Kidney (tissue), 14 donors: Measurements from ENCODE around the gene OR51E1. TPM values are rescaled to one million over a fixed set of nuclear protein-coding genes. Genes with fewer than 3 reads are reported as not detected.

Experiments
- DNase-seq, 5 donors: peaks; one replicate each; pipeline ENCODE4 v3.0.0-alpha.2; 2013 to 2020
- FAIRE-seq: peaks from 2 replicates; lab custom pipeline; 2012; peaks lifted over from hg19 to GRCh38; lab: Jason Lieb, UNC
- H3K27ac ChIP-seq, 2 donors: one replicate each; pipeline ENCODE4 v1.7.0; 2013; ENCODE audit warnings: low read depth in 2 of 2, low read length in 2 of 2, inconsistent platforms in 1 of 2
- H3K27me3 ChIP-seq: one replicate; pipeline ENCODE4 v1.7.1; 2013; ENCODE audit warnings: low read length, inconsistent platforms; ENCODE audit not compliant: control insufficient read depth, insufficient read depth
- H3K36me3 ChIP-seq, 3 donors: one replicate each; pipeline versions ENCODE4 v1.7.0 to v1.7.1; 2013; ENCODE audit warnings: low read length in 3 of 3, control low read depth in 1 of 3, inconsistent platforms in 1 of 3; ENCODE audit not compliant: insufficient read depth in 3 of 3, control insufficient read depth in 2 of 3
- H3K4me1 ChIP-seq, 3 donors: one replicate each; pipeline versions ENCODE4 v1.7.0 to v1.7.1; 2013; ENCODE audit warnings: low read length in 3 of 3, inconsistent platforms in 1 of 3, low read depth in 1 of 3; ENCODE audit not compliant: control insufficient read depth in 2 of 3, insufficient read depth in 2 of 3
- H3K4me3 ChIP-seq, 3 donors: one replicate each; pipeline versions ENCODE4 v1.7.0 to v1.8.1; 2013; ENCODE audit warnings: low read length in 3 of 3, control low read depth in 1 of 3, inconsistent platforms in 1 of 3
- H3K9ac ChIP-seq, 3 donors: one replicate each; pipeline versions ENCODE4 v1.7.0 to v1.7.1; 2013; ENCODE audit warnings: low read length in 3 of 3, control low read depth in 1 of 3, inconsistent platforms in 1 of 3
- H3K9me3 ChIP-seq, 3 donors: one replicate each; pipeline versions ENCODE4 v1.7.0 to v1.7.1; 2013; ENCODE audit warnings: low read length in 3 of 3, control low read depth in 1 of 3, inconsistent platforms in 1 of 3; ENCODE audit not compliant: control insufficient read depth in 2 of 3, insufficient read depth in 1 of 3
- CTCF ChIP-seq: IDR thresholded peaks from 3 replicates; pipeline ENCODE4 v1.5.1; 2012; ENCODE audit warnings: mild to moderate bottlenecking, moderate library complexity, borderline replicate concordance; ENCODE audit not compliant: insufficient read depth; ENCODE audit errors: extremely low read depth
- intact Hi-C: fragments of 100-400 bp; cut with DNase I; formaldehyde crosslinking; loops from one replicate; pipeline ENCODE4 v1.11.1; 2022
- polyA plus RNA-seq: library from polyadenylated mRNA; stranded (reverse); fragments of 350-450 nt; fragmentation: Illumina TruSeq; extraction: RNeasy Lipid Tissue Mini Kit (QIAGEN cat#74804); gene quantifications from one replicate; pipeline ENCODE4 v1.2.3, GENCODE V29; 2014; ENCODE audit warnings: low read depth, low replicate concordance; ENCODE audit not compliant: insufficient read depth
- total RNA-seq: library from RNA; stranded (reverse); fragmentation: NEBNext Ultra II Directional; extraction: Animal tissue kit (Norgen Biotek cat#: 25700); gene quantifications from one replicate; pipeline ENCODE4 v1.2.1, GENCODE V29; 2021
- donor health status: control.
- donor health status: control.
- donor health status: control.
- donor health status: control.
- donor health status: control.
- donor health status: DM: yes; HTN: yes; CAD: no.
- donor health status: Normal renal cell carcinoma (clear cell type).

The OR51E1 gene
- total and polyA plus RNA-seq, 2 donors from 2014 or later = 1.4 to 1.7 TPM

- H3K36me3 ChIP-seq = no peaks in the 10 kb centered on the region
- H3K9me3 ChIP-seq = no peaks in the 10 kb centered on the region
- FAIRE-seq (no peak), DNase-seq (no peak)
- H3K9ac ChIP-seq = no peak overlapping the region
- intact Hi-C loops = no loop called here
- no peak for TF ChIP-seq CTCF
- H3K4me3 ChIP-seq = no peak overlapping the region
- no peaks in the 10 kb centered on the region for H3K27me3 ChIP-seq
- no peaks in the 10 kb centered on the region for H3K4me1 ChIP-seq
- H3K27ac ChIP-seq = no peak overlapping the region
These were observed 706 bp upstream of the OR51E1 start for GRCh38 chr11:4643076-4643475.

- H3K4me3 ChIP-seq = no peak overlapping the region
- no peaks in the 10 kb centered on the region for H3K9me3 ChIP-seq
- no peaks in the 10 kb centered on the region for H3K36me3 ChIP-seq
- no peak overlapping the region for H3K9ac ChIP-seq
- DNase-seq (no peak), FAIRE-seq (no peak)
- H3K4me1 ChIP-seq = no peaks in the 10 kb centered on the region
- no peaks in the 10 kb centered on the region for H3K27me3 ChIP-seq
- intact Hi-C loops = no loop called here
- TF ChIP-seq CTCF = no peak
- no peak overlapping the region for H3K27ac ChIP-seq
These were observed 451 bp downstream of the OR51E1 start for GRCh38 chr11:4644233-4644632.

GRCh38 chr11:4645974-4646373, 2.2 kb downstream of the OR51E1 start:
- DNase-seq (no peak), FAIRE-seq (no peak)
- Histone ChIP-seq H3K4me3 (no peak overlapping the region), H3K36me3 (no peaks in the 10 kb centered on the region), H3K4me1 (no peaks in the 10 kb centered on the region), H3K27ac (no peak overlapping the region), H3K27me3 (no peaks in the 10 kb centered on the region), H3K9ac (no peak overlapping the region), H3K9me3 (no peaks in the 10 kb centered on the region)
- intact Hi-C loops = no loop called here
- TF ChIP-seq CTCF = no peak

- no peak overlapping the region for H3K27ac ChIP-seq
- H3K27me3 ChIP-seq = no peaks in the 10 kb centered on the region
- FAIRE-seq (no peak), DNase-seq (peak in 2 of 5 donors; percentile 32 to 55)
- no peaks in the 10 kb centered on the region for H3K36me3 ChIP-seq
- H3K4me1 ChIP-seq = no peaks in the 10 kb centered on the region
- no peak overlapping the region for H3K4me3 ChIP-seq
- no peaks in the 10 kb centered on the region for H3K9me3 ChIP-seq
- H3K9ac ChIP-seq = no peak overlapping the region
- TF ChIP-seq CTCF = no peak
- intact Hi-C loops = no loop called here
These were observed 4.0 kb downstream of the OR51E1 start for GRCh38 chr11:4647766-4648165.
